HEK293 (cell line): ENCODE data around the gene ACACB.

Experiments
- CTCF ChIA-PET: fragments of 350-600 bp; formaldehyde crosslinking; extraction: SDS; loops from one replicate; lab custom pipeline; 2021; ENCODE audit warnings: antibody characterized with exemption; lab: Yijun Ruan, JAX
- POLR2A ChIA-PET: fragments of 300-600 bp; formaldehyde crosslinking; extraction: SDS; loops from one replicate; lab custom pipeline; 2020; ENCODE audit warnings: antibody characterized with exemption, inconsistent platforms; lab: Yijun Ruan, JAX
- H3K27ac ChIP-seq: fragments of 200-500 bp; sonication (Bioruptor generic); 2 replicates; pipeline ENCODE4 v1.5.1; 2014; ENCODE audit warnings: low read depth, low read length, control low read depth, inconsistent platforms; ENCODE audit errors: extremely low read depth
- H3K36me3 ChIP-seq, 2 experiments: fragments of 200-500 bp in 1 of 2; sonication (Bioruptor generic) in 1 of 2; 1 replicate in 1 of 2; 2 replicates in 1 of 2; pipeline ENCODE4 v1.5.1; 2014 to 2017; ENCODE audit warnings: inconsistent platforms in 2 of 2, low read length in 2 of 2; ENCODE audit not compliant: control insufficient read depth in 2 of 2, insufficient read depth in 1 of 2
- H3K4me1 ChIP-seq: fragments of 200-500 bp; sonication (Bioruptor generic); 2 replicates; pipeline ENCODE4 v1.5.1; 2014; ENCODE audit warnings: mild to moderate bottlenecking, low read length, inconsistent platforms; ENCODE audit not compliant: control insufficient read depth, insufficient read depth
- H3K4me3 ChIP-seq: 2 replicates; pipeline ENCODE4 v1.5.1; 2011; ENCODE audit warnings: low read depth, mild to moderate bottlenecking, control low read depth, low read length, moderate library complexity
- H3K9me3 ChIP-seq: fragments of 200-500 bp; sonication (Bioruptor generic); 2 replicates; pipeline ENCODE4 v1.5.1; 2014; ENCODE audit warnings: low read depth, low read length, inconsistent platforms; ENCODE audit not compliant: control insufficient read depth, insufficient read depth
- GLIS1 ChIP-seq: fragments of 450-650 bp; formaldehyde crosslinking; IDR thresholded peaks from 2 replicates; pipeline ENCODE4 v1.5.1; 2016; ENCODE audit warnings: missing biosample characterization, missing genetic modification characterization
- SP2 ChIP-seq: fragments of 450-650 bp; formaldehyde crosslinking; IDR thresholded peaks from 2 replicates; pipeline ENCODE4 v1.5.1; 2016; ENCODE audit warnings: missing biosample characterization, missing genetic modification characterization
- SP7 ChIP-seq: fragments of 450-650 bp; formaldehyde crosslinking; IDR thresholded peaks from 2 replicates; pipeline ENCODE4 v1.5.1; 2016; ENCODE audit warnings: missing biosample characterization, missing genetic modification characterization
- ZFP41 ChIP-seq: fragments of 450-650 bp; formaldehyde crosslinking; IDR thresholded peaks from 2 replicates; pipeline ENCODE4 v1.5.1; 2016; ENCODE audit warnings: missing biosample characterization, missing genetic modification characterization, borderline replicate concordance
- ZNF239 ChIP-seq: fragments of 450-650 bp; formaldehyde crosslinking; IDR thresholded peaks from 2 replicates; pipeline ENCODE4 v1.5.1; 2016; ENCODE audit warnings: missing biosample characterization, missing genetic modification characterization
- ZNF501 ChIP-seq: fragments of 450-650 bp; formaldehyde crosslinking; IDR thresholded peaks from 2 replicates; pipeline ENCODE4 v1.5.1; 2016; ENCODE audit warnings: missing biosample characterization, missing genetic modification characterization
- ZNF555 ChIP-seq: fragments of 450-650 bp; formaldehyde crosslinking; conservative IDR thresholded peaks from 2 replicates; pipeline ENCODE4 v1.5.1; 2017; ENCODE audit warnings: missing biosample characterization, mild to moderate bottlenecking, missing genetic modification characterization, inconsistent platforms
- ZNF560 ChIP-seq: fragments of 450-650 bp; formaldehyde crosslinking; IDR thresholded peaks from 2 replicates; pipeline ENCODE4 v1.5.1; 2017; ENCODE audit warnings: missing biosample characterization, missing genetic modification characterization, borderline replicate concordance
- TF ChIP-seq, protein P1 (sequence below): fragments of 450-650 bp; formaldehyde crosslinking; IDR thresholded peaks from 2 replicates; pipeline ENCODE4 v1.5.1; 2016; ENCODE audit warnings: missing biosample characterization, missing genetic modification characterization
- TF ChIP-seq, protein P2 (sequence below): fragments of 450-650 bp; formaldehyde crosslinking; IDR thresholded peaks from 2 replicates; pipeline ENCODE4 v1.5.1; 2017; ENCODE audit warnings: missing biosample characterization, missing genetic modification characterization
- TF ChIP-seq, protein P3 (sequence below): fragments of 450-650 bp; IDR thresholded peaks from 2 replicates; pipeline ENCODE4 v1.5.1; 2018; ENCODE audit warnings: missing biosample characterization, missing genetic modification characterization
- TF ChIP-seq, protein P4 (sequence below): fragments of 450-650 bp; formaldehyde crosslinking; conservative IDR thresholded peaks from 2 replicates; pipeline ENCODE4 v1.5.1; 2016; ENCODE audit warnings: low read depth, missing biosample characterization, missing genetic modification characterization

The ACACB gene

DNA sequence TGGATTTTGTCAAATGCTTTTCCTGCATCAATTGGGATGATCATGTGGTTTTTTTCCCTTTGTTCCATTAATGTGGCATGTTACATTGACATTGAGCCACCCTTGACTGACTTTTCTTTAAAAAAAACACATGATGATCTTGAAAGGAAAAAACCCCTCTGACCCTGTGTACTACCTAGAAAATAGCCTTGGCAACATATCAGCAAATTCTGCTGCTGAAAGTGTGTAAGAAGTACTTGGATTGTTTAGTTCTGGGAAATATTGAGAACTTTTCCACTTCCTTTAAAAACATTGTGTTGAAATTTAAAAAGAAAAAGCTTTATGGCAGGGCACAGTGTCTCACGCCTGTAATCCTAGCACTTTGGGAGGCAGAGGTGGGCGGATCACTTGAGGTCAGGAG, 20.7 kb downstream of the ACACB start:
- no peak overlapping the region for H3K27ac ChIP-seq
- H3K36me3 ChIP-seq = no peaks in the 10 kb centered on the region
- CTCF ChIA-PET = interaction anchor here (1.7 kb wide), 1 partner anchor 25 kb away, joined by 4 read pairs; no protein-coding TSS in a partner anchor
- H3K4me3 ChIP-seq = no peak overlapping the region
- TF ChIP-seq GLIS1 (tag by site-specific recombination) (no peak), ZNF555 (tag by site-specific recombination) (no peak), SP7 (tag by site-specific recombination) (no peak)
- TF ChIP-seq, all 188 proteins: peak for 0
- POLR2A ChIA-PET = interaction anchor here (1.3 kb wide), 1 partner anchor 17 kb away, joined by 3 read pairs; no protein-coding TSS in a partner anchor
- H3K9me3 ChIP-seq = no peaks in the 10 kb centered on the region; the same call in 1 of the 2 replicates
- H3K4me1 ChIP-seq = no peaks in the 10 kb centered on the region

DNA sequence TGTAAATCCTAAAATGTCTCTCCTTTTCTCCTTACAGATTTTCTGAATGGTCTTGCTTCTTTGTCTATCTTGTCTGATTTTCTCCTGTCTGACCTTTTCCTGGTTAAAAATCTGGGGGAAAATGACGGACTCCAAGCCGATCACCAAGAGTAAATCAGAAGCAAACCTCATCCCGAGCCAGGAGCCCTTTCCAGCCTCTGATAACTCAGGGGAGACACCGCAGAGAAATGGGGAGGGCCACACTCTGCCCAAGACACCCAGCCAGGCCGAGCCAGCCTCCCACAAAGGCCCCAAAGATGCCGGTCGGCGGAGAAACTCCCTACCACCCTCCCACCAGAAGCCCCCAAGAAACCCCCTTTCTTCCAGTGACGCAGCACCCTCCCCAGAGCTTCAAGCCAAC, 23.0 kb downstream of the ACACB start:
- ChIA-PET CTCF (no interaction called here), POLR2A (no interaction called here)
- TF ChIP-seq, protein P1, sequence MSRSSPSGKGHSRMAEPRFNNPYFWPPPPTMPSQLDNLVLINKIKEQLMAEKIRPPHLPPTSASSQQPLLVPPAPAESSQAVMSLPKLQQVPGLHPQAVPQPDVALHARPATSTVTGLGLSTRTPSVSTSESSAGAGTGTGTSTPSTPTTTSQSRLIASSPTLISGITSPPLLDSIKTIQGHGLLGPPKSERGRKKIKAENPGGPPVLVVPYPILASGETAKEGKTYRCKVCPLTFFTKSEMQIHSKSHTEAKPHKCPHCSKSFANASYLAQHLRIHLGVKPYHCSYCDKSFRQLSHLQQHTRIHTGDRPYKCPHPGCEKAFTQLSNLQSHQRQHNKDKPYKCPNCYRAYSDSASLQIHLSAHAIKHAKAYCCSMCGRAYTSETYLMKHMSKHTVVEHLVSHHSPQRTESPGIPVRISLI (tag by site-specific recombination) = no peak
- TF ChIP-seq, protein P2, sequence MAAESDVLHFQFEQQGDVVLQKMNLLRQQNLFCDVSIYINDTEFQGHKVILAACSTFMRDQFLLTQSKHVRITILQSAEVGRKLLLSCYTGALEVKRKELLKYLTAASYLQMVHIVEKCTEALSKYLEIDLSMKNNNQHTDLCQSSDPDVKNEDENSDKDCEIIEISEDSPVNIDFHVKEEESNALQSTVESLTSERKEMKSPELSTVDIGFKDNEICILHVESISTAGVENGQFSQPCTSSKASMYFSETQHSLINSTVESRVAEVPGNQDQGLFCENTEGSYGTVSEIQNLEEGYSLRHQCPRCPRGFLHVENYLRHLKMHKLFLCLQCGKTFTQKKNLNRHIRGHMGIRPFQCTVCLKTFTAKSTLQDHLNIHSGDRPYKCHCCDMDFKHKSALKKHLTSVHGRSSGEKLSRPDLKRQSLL (tag by site-specific recombination) = no peak
- TF ChIP-seq, protein P3, sequence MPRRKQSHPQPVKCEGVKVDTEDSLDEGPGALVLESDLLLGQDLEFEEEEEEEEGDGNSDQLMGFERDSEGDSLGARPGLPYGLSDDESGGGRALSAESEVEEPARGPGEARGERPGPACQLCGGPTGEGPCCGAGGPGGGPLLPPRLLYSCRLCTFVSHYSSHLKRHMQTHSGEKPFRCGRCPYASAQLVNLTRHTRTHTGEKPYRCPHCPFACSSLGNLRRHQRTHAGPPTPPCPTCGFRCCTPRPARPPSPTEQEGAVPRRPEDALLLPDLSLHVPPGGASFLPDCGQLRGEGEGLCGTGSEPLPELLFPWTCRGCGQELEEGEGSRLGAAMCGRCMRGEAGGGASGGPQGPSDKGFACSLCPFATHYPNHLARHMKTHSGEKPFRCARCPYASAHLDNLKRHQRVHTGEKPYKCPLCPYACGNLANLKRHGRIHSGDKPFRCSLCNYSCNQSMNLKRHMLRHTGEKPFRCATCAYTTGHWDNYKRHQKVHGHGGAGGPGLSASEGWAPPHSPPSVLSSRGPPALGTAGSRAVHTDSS = no peak
- TF ChIP-seq ZNF501 (tag by site-specific recombination) = no peak
- no peak for TF ChIP-seq GLIS1 (tag by site-specific recombination)
- TF ChIP-seq, protein P4, sequence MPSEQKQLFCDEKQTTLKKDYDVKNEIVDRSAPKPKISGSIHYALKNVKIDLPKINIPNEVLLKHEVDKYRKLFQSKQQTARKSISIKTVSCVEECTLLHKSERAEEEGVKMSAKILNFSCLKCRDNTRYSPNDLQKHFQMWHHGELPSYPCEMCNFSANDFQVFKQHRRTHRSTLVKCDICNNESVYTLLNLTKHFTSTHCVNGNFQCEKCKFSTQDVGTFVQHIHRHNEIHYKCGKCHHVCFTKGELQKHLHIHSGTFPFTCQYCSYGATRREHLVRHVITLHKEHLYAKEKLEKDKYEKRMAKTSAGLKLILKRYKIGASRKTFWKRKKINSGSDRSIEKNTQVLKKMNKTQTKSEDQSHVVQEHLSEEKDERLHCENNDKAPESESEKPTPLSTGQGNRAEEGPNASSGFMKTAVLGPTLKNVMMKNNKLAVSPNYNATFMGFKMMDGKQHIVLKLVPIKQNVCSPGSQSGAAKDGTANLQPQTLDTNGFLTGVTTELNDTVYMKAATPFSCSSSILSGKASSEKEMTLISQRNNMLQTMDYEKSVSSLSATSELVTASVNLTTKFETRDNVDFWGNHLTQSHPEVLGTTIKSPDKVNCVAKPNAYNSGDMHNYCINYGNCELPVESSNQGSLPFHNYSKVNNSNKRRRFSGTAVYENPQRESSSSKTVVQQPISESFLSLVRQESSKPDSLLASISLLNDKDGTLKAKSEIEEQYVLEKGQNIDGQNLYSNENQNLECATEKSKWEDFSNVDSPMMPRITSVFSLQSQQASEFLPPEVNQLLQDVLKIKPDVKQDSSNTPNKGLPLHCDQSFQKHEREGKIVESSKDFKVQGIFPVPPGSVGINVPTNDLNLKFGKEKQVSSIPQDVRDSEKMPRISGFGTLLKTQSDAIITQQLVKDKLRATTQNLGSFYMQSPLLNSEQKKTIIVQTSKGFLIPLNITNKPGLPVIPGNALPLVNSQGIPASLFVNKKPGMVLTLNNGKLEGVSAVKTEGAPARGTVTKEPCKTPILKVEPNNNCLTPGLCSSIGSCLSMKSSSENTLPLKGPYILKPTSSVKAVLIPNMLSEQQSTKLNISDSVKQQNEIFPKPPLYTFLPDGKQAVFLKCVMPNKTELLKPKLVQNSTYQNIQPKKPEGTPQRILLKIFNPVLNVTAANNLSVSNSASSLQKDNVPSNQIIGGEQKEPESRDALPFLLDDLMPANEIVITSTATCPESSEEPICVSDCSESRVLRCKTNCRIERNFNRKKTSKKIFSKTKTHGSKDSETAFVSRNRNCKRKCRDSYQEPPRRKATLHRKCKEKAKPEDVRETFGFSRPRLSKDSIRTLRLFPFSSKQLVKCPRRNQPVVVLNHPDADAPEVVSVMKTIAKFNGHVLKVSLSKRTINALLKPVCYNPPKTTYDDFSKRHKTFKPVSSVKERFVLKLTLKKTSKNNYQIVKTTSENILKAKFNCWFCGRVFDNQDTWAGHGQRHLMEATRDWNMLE = no peak
- TF ChIP-seq SP2 = no peak
- TF ChIP-seq ZNF560 (tag by site-specific recombination) = no peak
- no peak for TF ChIP-seq ZNF239 (tag by site-specific recombination)

DNA sequence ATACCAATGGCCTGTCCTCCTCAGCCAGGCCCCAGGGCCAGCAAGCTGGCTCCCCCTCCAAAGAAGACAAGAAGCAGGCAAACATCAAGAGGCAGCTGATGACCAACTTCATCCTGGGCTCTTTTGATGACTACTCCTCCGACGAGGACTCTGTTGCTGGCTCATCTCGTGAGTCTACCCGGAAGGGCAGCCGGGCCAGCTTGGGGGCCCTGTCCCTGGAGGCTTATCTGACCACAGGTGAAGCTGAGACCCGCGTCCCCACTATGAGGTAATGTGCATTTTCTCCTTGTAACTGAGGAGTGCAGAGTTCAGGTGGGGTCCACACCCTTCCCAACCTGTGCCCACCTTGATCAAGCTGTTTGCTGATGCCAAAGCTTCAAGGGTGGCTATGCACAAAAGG, 23.4 kb downstream of the ACACB start:
- ChIA-PET CTCF (no interaction called here), POLR2A (no interaction called here)
- no peak overlapping the region for H3K4me3 ChIP-seq
- no peak for TF ChIP-seq ZFP41 (tag by site-specific recombination)
- H3K9me3 ChIP-seq = no peaks in the 10 kb centered on the region; the same call in 1 of the 2 replicates
- no peaks in the 10 kb centered on the region for H3K36me3 ChIP-seq
- no peaks in the 10 kb centered on the region for H3K4me1 ChIP-seq
- H3K27ac ChIP-seq = no peak overlapping the region

More for the DNA sequence above, 23.0 kb downstream of the ACACB start:
- H3K9me3 ChIP-seq = no peaks in the 10 kb centered on the region; the same call in 1 of the 2 replicates
- no peak overlapping the region for H3K27ac ChIP-seq
- no peaks in the 10 kb centered on the region for H3K4me1 ChIP-seq
- no peaks in the 10 kb centered on the region for H3K36me3 ChIP-seq
- no peak overlapping the region for H3K4me3 ChIP-seq
